D721Med (cell line): ENCODE measurements around the gene MMP19.

Source experiments
- DNase-seq: peaks from one replicate; pipeline ENCODE4 v3.0.0; 2011; ENCODE audit warnings: low spot score; ENCODE audit not compliant: insufficient read length
- FAIRE-seq: peaks from 2 replicates; lab custom pipeline; 2011; peaks lifted over from hg19 to GRCh38; lab: Jason Lieb, UNC
- TF ChIP-seq, protein P1 (sequence below): IDR thresholded peaks from 2 replicates; pipeline ENCODE4 v1.5.1; 2012; ENCODE audit warnings: mild to moderate bottlenecking, control low read depth; ENCODE audit not compliant: insufficient read depth; ENCODE audit errors: missing control alignments

The MMP19 gene

DNA sequence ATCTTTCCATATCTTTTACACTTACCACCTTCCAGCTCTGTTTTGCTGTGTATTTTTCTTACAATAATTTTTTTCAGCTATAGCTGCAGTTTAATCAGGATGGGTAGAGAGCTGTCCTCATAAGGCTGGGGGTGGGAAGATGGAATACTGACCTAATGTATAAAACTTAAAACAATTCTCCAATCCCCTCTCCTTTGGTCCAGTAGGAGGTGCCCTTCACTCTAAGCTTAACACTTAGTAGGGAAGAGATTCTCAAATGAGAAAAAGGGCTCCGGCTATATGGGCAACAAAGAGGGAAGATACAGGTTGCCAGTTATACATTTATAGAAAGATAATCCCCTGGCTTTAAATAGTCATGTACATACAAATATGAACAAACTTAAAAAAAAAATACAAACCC lies 22.1 kb downstream of the MMP19 start:
- no peak for FAIRE-seq

DNA sequence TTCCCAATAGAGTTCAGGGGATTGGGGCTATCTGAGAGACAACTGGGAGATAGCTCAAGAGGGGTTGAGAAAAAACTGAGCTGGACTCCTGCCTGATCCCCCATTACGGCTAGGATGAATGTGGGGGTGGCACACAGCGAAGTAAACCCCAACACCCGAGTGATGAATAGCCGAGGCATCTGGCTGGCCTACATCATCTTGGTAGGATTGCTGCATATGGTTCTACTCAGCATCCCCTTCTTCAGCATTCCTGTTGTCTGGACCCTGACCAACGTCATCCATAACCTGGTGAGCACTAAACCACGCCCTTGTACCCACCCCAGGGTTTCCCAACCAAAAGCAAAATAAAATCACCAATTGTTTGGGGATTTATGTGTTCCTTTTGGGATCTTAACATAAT lies 23.9 kb downstream of the MMP19 start:
- TF ChIP-seq, protein P1, sequence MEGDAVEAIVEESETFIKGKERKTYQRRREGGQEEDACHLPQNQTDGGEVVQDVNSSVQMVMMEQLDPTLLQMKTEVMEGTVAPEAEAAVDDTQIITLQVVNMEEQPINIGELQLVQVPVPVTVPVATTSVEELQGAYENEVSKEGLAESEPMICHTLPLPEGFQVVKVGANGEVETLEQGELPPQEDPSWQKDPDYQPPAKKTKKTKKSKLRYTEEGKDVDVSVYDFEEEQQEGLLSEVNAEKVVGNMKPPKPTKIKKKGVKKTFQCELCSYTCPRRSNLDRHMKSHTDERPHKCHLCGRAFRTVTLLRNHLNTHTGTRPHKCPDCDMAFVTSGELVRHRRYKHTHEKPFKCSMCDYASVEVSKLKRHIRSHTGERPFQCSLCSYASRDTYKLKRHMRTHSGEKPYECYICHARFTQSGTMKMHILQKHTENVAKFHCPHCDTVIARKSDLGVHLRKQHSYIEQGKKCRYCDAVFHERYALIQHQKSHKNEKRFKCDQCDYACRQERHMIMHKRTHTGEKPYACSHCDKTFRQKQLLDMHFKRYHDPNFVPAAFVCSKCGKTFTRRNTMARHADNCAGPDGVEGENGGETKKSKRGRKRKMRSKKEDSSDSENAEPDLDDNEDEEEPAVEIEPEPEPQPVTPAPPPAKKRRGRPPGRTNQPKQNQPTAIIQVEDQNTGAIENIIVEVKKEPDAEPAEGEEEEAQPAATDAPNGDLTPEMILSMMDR: no peak
- no peak for FAIRE-seq
- DNase-seq: no peak

More for the DNA sequence above, 22.1 kb downstream of the MMP19 start:
- TF ChIP-seq, protein P1: peak; percentile 37
- no peak for DNase-seq

DNA sequence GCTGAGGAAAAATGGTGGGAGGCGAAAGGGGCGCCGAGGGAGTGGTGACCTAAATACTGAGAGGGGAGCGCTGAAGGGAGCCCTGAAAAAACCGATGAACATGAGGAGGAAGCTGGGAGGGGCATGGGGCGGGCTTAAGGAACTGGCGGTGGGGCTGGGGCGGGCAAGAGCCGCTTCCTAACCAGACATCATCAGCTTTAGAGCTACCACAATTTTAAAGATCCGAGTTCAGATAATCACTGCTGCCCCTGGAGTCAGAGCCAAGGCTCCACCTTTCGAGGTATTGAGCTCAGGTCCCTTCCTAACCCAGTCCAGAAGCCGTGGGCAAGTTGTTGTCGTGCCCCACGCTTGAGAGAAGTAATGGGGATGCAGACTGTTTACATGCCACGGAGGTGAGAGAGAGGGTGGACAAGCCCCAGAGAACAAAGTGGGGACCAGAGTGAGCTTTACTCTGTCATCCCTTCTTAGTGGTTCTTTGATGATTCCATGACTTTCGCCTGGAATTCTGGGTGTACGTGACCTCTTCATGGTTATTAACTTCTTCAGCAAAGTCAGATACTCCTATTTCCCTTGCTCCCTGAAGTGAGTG lies 24.5 kb downstream of the MMP19 start:
- no peak for DNase-seq
- FAIRE-seq: no peak
- TF ChIP-seq, protein P1: no peak

DNA sequence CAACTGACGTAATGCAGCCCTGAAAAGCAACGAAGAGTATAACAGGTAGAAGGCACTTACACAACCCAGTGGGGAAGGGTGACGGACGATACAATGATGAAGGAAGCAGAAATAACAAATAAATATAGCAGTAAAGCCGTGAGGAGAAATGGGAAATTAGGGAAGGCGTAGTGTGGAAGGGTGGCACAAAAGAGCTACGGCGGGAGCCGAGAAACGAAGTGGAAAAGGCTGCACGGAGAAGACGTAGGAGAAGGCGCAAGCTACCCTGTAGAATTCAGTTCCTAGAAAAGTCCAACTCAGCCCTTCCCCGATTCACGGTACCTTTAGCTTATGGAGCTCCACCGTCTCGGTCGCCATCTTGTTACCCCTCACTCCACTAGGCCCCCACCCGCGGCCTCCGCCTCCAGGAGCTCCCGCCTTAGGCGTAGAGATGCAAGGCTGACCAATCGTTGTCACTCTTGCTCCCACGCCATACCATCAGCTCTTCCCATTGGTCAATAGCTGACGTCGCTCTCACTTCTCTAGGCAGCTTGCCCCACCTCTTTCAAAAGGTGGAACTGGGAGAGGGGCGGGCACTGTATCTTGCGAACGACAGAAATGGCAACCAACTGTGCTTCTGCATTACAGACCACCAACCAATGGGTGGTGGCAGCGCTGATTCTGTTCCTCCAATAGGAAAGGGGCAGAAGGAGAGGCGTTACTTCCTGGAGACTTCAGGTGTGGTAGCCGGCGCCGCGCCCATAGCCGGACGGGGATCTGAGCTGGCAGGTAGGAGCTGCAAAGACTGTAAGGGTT lies 25.2 kb downstream of the MMP19 start, which contains the start of the genes ORMDL2 and SARNP:
ORMDL2 (plus strand) TSS at position 697 of the 795 bp plus-strand sequence. CDS start 959 bp downstream, outside the sequence.
SARNP (minus strand) TSS at position 380 of the 795 bp plus-strand sequence; CDS start at position 357, 23 bp downstream.
- TF ChIP-seq, protein P1: no peak
- peak; percentile 44 for FAIRE-seq

DNA sequence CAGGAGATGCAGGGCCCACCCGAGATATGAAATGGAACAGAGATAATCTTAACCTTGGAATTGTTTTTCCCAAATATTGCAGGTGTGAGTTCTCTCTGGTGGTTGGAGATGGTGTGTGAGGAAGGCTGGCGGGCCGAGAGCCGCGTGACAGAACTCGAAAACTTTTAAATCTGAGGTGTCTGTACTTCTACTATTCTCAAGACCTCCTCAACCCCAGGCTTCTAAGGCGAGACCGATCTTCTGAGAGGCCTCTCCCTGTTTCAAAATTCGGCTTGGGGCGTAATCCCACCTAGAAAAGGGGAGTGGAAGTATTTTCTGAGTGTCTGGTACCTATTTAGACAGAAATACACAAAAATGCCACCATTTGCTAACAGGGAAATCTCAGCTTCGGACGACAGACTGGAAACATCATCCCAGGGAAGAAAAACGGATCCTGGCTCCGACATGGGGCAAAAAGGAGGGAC lies 25.8 kb downstream of the MMP19 start:
- TF ChIP-seq, protein P1: no peak
- FAIRE-seq (no peak), DNase-seq (no peak)

More for the DNA sequence above, 25.2 kb downstream of the MMP19 start, which contains the start of the genes ORMDL2 and SARNP:
- DNase-seq: peak; percentile 79

DNA sequence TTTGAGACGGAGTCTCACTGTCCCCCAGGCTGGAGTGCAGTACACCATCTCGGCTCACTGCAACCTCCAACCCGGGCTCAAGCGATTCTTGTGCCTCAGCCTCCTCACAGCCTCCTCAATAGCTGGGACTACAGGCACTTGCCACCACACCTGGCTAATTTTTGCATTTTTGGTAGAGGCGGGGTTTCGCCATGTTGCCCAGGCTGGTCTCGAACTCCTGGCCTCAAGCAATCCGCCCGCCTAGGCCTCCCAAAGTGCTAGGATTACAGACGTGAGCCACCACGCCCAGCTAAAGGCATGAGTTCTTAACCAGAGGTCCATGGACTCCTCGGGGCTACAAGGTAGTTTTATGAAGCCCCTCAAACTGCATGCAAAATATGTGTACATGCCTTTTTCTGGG lies 27.3 kb downstream of the MMP19 start:
- TF ChIP-seq, protein P1: no peak
- no peak for FAIRE-seq
- DNase-seq: no peak
